Right lobe of liver (tissue), 6 donors: ENCODE results near the gene CYB5R3. TPM values are rescaled to one million over a fixed set of nuclear protein-coding genes. Genes with fewer than 3 reads are reported as not detected.
"Not testable (repeated sequence)": the region's sequence is repeated elsewhere in the genome, so short reads cannot be mapped to it uniquely, and the experiment has no call there.

Experiments
- ATAC-seq, 4 donors: fragments of 200-7000 bp; cut with Tn5 transposase; one replicate each; pipeline ENCODE4 v1.9.1; 2020; ENCODE audit warnings: mild to moderate bottlenecking in 4 of 4, moderate library complexity in 4 of 4
- DNase-seq, 3 donors: peaks; one replicate each; pipeline ENCODE4 v3.0.0-alpha.2; 2020
- H3K27ac ChIP-seq, 3 donors: fragments of 200-600 bp; one replicate each; pipeline ENCODE4 v1.8.0; 2022
- H3K27me3 ChIP-seq, 2 donors: fragments of 200-600 bp; one replicate each; pipeline ENCODE4 v1.8.0; 2022
- H3K36me3 ChIP-seq, 4 donors: fragments of 200-600 bp; sonication (generic) in 1 of 4; one replicate each; pipeline versions ENCODE4 v1.5.1 to v1.8.0; 2017 to 2022; ENCODE audit warnings: control low read depth in 1 of 4
- H3K4me1 ChIP-seq, 4 donors: fragments of 200-600 bp; sonication (generic) in 1 of 4; one replicate each; pipeline versions ENCODE4 v1.5.1 to v1.8.0; 2017 to 2022; ENCODE audit warnings: control low read depth in 1 of 4
- H3K4me3 ChIP-seq, 3 donors: fragments of 200-600 bp; one replicate each; pipeline ENCODE4 v1.8.0; 2022
- H3K9me3 ChIP-seq, 4 donors: fragments of 200-600 bp; sonication (generic) in 1 of 4; one replicate each; pipeline versions ENCODE4 v1.5.1 to v1.8.0; 2017 to 2022; ENCODE audit warnings: control low read depth in 1 of 4
- POLR2A ChIP-seq: fragments of 450-650 bp; IDR thresholded peaks from one replicate; pipeline ENCODE4 v1.6.1; 2017; ENCODE audit warnings: antibody characterized with exemption, mild to moderate bottlenecking
- WGBS: methylation state at CpG from one replicate; pipeline ENCODE4 v1.1.6; 2018; ENCODE audit warnings: low coverage, low lambda C conversion rate; ENCODE audit not compliant: insufficient coverage; ENCODE audit errors: missing lambda C conversion rate; 5-methylcytosine and 5-hydroxymethylcytosine counted together
- intact Hi-C, 2 donors: fragments of 100-400 bp; cut with DNase I; formaldehyde crosslinking; loops; one replicate each; pipeline versions ENCODE4 v1.11.2 to v1.14.1; 2022
- total RNA-seq, 6 experiments: library from RNA; depleted of rRNA in 2 of 6; stranded (reverse); fragments of >200 nt in 2 of 6; fragmentation: NEBNext Ultra II Directional in 3 of 6; extraction: Animal tissue kit (Norgen Biotek cat#: 25700) in 3 of 6; gene quantifications; one replicate each; pipeline versions ENCODE4 v1.1.0 to v1.2.4, GENCODE V29; 2016 to 2023
- TF ChIP-seq, protein P1 (sequence below), 4 donors: fragments of 200-600 bp in 3 of 4; fragments of 450-650 bp in 1 of 4; IDR thresholded peaks; one replicate each; pipeline versions ENCODE4 v1.5.1 to v1.8.0; 2016 to 2022; ENCODE audit warnings: antibody characterized with exemption in 4 of 4, mild to moderate bottlenecking in 2 of 4
- donor health status: DM: no; HTN: yes; CAD: no.
- donor health status: DM: no; HTN: no; CAD: no.
- donor health status: DM: no; HTN: no; CAD: no.
- donor health status: DM: no; HTN: yes; CAD: no.
- donor health status: DM: no; HTN: yes; CAD: no.

CYB5R3 gene
- total RNA-seq, 6 experiments from 2014 or later = 146 to 211 (median 170) TPM

DNA sequence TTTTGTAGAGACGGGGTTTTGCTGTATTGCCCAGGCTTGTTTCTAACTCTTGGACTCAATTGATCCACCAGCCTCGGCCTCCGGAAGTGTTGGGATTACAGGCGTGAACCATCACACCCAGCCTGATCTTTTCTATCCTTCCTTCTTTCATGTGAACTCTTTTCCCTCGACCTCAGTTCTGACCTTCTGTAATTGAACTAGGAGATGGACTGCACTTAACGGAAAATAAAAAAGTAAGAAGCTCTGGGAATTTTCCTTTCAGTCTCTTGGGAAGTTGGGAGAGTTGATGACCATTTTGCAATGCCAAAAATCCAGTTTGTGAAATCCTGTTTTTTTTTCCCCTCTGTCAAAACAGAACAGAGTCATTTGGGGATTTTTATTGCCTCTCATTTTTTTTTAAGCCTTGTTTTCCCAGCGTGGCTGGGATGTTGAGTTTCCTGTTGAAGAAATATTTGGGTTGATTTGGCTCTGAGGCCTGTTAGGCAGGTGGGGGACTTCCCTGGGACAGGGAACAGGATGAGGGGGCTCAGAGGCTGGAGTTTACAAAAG, 26.9 kb upstream of the CYB5R3 start:
- WGBS = 40% methylated on average over 7 of the region's 7 CpGs
- DNase-seq (no peak), ATAC-seq (peak in 1 of 4 donors; percentile 35)
- Histone ChIP-seq H3K36me3 (no peaks in the 10 kb centered on the region), H3K27ac (peak overlapping the region in 2 of 3 donors; percentile 12 to 54), H3K4me1 (peaks cover 0 to 11% (median 5%) of the 10 kb centered on the region in 4 donors), H3K4me3 (no peak overlapping the region), H3K9me3 (no peaks in the 10 kb centered on the region), H3K27me3 (no peaks in the 10 kb centered on the region)
- intact Hi-C loops = no loop called here
- TF ChIP-seq, protein P1, sequence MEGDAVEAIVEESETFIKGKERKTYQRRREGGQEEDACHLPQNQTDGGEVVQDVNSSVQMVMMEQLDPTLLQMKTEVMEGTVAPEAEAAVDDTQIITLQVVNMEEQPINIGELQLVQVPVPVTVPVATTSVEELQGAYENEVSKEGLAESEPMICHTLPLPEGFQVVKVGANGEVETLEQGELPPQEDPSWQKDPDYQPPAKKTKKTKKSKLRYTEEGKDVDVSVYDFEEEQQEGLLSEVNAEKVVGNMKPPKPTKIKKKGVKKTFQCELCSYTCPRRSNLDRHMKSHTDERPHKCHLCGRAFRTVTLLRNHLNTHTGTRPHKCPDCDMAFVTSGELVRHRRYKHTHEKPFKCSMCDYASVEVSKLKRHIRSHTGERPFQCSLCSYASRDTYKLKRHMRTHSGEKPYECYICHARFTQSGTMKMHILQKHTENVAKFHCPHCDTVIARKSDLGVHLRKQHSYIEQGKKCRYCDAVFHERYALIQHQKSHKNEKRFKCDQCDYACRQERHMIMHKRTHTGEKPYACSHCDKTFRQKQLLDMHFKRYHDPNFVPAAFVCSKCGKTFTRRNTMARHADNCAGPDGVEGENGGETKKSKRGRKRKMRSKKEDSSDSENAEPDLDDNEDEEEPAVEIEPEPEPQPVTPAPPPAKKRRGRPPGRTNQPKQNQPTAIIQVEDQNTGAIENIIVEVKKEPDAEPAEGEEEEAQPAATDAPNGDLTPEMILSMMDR (IDR thresholded peaks at IDR 0.05) = no peak
- no peak for TF ChIP-seq POLR2A

- ATAC-seq (peak; percentile 37 to 65 (median 58)), DNase-seq (no peak)
- H3K27me3 ChIP-seq = no peaks in the 10 kb centered on the region
- no peaks in the 10 kb centered on the region for H3K9me3 ChIP-seq
- H3K4me1 ChIP-seq = peaks cover 0 to 11% (median 5%) of the 10 kb centered on the region in 4 donors
- H3K27ac ChIP-seq = no peak overlapping the region
- no peaks in the 10 kb centered on the region for H3K36me3 ChIP-seq
- 20% methylated on average over 1 of the region's 2 CpGs for WGBS
- intact Hi-C loops = no loop called here
- no peak overlapping the region for H3K4me3 ChIP-seq
- TF ChIP-seq, protein P1 (IDR thresholded peaks at IDR 0.05) = no peak
- no peak for TF ChIP-seq POLR2A
Measured at GRCh38 chr22:42673898-42674401, 24.8 kb upstream of the CYB5R3 start.

- ATAC-seq, H3K27ac ChIP-seq, H3K36me3 ChIP-seq, H3K27me3 ChIP-seq, DNase-seq, H3K4me3 ChIP-seq, intact Hi-C loops, H3K9me3 ChIP-seq: not testable (repeated sequence)
- H3K4me1 ChIP-seq = peaks cover 0 to 11% (median 5%) of the 10 kb centered on the region in 4 donors
- WGBS = 95% methylated on average over 12 of the region's 13 CpGs
Measured at GRCh38 chr22:42673071-42673470, 23.9 kb upstream of the CYB5R3 start.

- peaks cover 0 to 17% (median 5%) of the 10 kb centered on the region in 4 donors for H3K4me1 ChIP-seq
- DNase-seq (no peak), ATAC-seq (peak; percentile 19 to 49 (median 44))
- no peak overlapping the region for H3K27ac ChIP-seq
- H3K27me3 ChIP-seq = no peaks in the 10 kb centered on the region
- no peaks in the 10 kb centered on the region for H3K36me3 ChIP-seq
- TF ChIP-seq, protein P1 (IDR thresholded peaks at IDR 0.05) = no peak
- no peak for TF ChIP-seq POLR2A
- H3K9me3 ChIP-seq = no peaks in the 10 kb centered on the region
- no peak overlapping the region for H3K4me3 ChIP-seq
- intact Hi-C loops = no loop called here
- 67% methylated on average over 17 of the region's 19 CpGs for WGBS
Measured at GRCh38 chr22:42670921-42671709, 21.9 kb upstream of the CYB5R3 start.

DNA sequence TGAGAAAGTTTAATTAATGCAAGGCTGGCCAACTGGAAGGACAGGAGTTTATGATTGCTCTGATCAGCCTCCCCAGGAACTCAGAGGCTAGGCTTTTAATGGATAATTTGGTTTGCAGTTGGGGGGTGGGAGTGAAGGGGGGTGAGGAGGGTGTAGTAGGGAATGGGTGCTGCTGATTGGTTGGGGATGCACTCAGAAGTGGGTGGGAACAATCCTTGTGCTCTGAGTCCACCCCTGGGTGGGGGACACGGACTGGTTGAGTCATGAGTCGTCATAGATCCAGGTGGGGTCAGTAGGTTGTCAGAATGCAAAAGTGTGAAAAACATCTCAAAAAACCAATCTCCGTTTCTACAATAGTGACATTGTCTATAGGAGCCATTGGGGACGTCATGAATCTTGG, 20.9 kb upstream of the CYB5R3 start:
- 46% methylated on average over 2 of the region's 4 CpGs for WGBS
- Histone ChIP-seq H3K9me3 (no peaks in the 10 kb centered on the region), H3K4me1 (peaks cover 0 to 17% (median 5%) of the 10 kb centered on the region in 4 donors), H3K27ac (no peak overlapping the region), H3K27me3 (no peaks in the 10 kb centered on the region), H3K36me3 (no peaks in the 10 kb centered on the region), H3K4me3 (no peak overlapping the region)
- ATAC-seq (no peak), DNase-seq (no peak)
- intact Hi-C loops = no loop called here
- TF ChIP-seq, protein P1 (IDR thresholded peaks at IDR 0.05) = no peak
- no peak for TF ChIP-seq POLR2A

DNA sequence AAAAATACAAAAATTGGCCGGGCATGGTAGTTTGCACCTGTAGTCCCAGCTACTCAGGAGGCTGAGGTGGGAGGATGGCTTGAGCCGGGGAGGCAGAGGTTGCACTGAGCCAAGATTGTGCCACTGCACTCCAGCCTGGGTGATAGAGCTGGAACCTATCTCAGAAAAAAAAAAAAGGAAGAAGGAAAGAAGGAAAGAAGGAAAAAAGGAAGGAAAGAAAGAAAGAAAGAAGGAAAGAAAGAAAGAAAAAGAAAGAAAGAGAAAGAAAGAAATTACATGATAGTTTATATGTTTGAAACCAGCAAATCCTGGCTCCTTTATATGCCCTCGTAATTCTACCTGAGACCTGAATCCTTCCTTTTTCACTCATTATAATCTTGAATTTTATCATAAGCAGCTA, 17.2 kb upstream of the CYB5R3 start:
- H3K27me3 ChIP-seq, H3K36me3 ChIP-seq, ATAC-seq, DNase-seq, intact Hi-C loops, H3K27ac ChIP-seq, H3K4me3 ChIP-seq, H3K9me3 ChIP-seq: not testable (repeated sequence)
- H3K4me1 ChIP-seq = peaks cover 0 to 12% (median 0%) of the 10 kb centered on the region in 4 donors
- 88% methylated on average over 3 of the region's 3 CpGs for WGBS
